A549 (cell line): Measurements from ENCODE around the gene GBA2. TPM values are rescaled to one million over a fixed set of nuclear protein-coding genes. Genes with fewer than 3 reads are reported as not detected.

Source experiments
- ATAC-seq, 2 experiments: fragments of 200-7000 bp in 1 of 2; fragments of >200 bp in 1 of 2; cut with Nextera tagmentation in 1 of 2; cut with Tn5 transposase in 1 of 2; 3 replicates each; pipeline versions ENCODE4 v1.8.0 to v1.9.1; 2018 to 2020; ENCODE audit warnings: mild to moderate bottlenecking in 1 of 2, moderate library complexity in 1 of 2
- CTCF ChIA-PET: fragments of 300-600 bp; sonication (Branson Sonifier 250); formaldehyde crosslinking; extraction: SDS; loops from one replicate; lab custom pipeline; 2021; ENCODE audit warnings: antibody characterized with exemption, inconsistent platforms; lab: Yijun Ruan, JAX
- POLR2A ChIA-PET: fragments of 350-600 bp; formaldehyde crosslinking; extraction: SDS; loops from one replicate; lab custom pipeline; 2021; ENCODE audit warnings: antibody characterized with exemption, inconsistent platforms; lab: Yijun Ruan, JAX
- DNase-seq, 2 experiments: peaks; one replicate each; pipeline versions ENCODE4 v3.0.0 to v3.0.0-alpha.2; 2011 to 2016; ENCODE audit warnings: low read depth in 1 of 2, low spot score in 1 of 2
- FAIRE-seq: peaks from 2 replicates; lab custom pipeline; 2011; peaks lifted over from hg19 to GRCh38; lab: Jason Lieb, UNC
- H3K27ac ChIP-seq, 2 experiments: fragments of >200 bp; sonication (Bioruptor Twin); formaldehyde crosslinking; 3 replicates each; pipeline ENCODE4 v1.5.1; 2016 to 2017
- H3K4me1 ChIP-seq: fragments of >200 bp; sonication (Bioruptor Twin); formaldehyde crosslinking; 3 replicates; pipeline ENCODE4 v1.6.1; 2016
- H3K4me2 ChIP-seq: fragments of >200 bp; sonication (Bioruptor Twin); formaldehyde crosslinking; 3 replicates; pipeline ENCODE4 v1.6.1; 2016
- H3K4me3 ChIP-seq: fragments of >200 bp; sonication (Bioruptor Twin); formaldehyde crosslinking; 3 replicates; pipeline ENCODE4 v1.5.1; 2016
- H3K9me3 ChIP-seq: fragments of >200 bp; sonication (Bioruptor Twin); formaldehyde crosslinking; 3 replicates; pipeline ENCODE4 v1.6.1; 2016
- CBX2 ChIP-seq: fragments of 200-600 bp; sonication (generic); IDR thresholded peaks from 2 replicates; pipeline ENCODE4 v1.6.1; 2016; ENCODE audit warnings: low read depth, mild to moderate bottlenecking, borderline replicate concordance
- CBX8 ChIP-seq: fragments of 200-600 bp; sonication (generic); IDR thresholded peaks from 2 replicates; pipeline ENCODE4 v1.6.1; 2016
- CHD2 ChIP-seq: fragments of 150-350 bp; IDR thresholded peaks from 2 replicates; pipeline ENCODE4 v1.6.1; 2014; ENCODE audit warnings: low read length; ENCODE audit not compliant: partially characterized antibody
- CHD4 ChIP-seq: fragments of 200-600 bp; sonication (generic); IDR thresholded peaks from 2 replicates; pipeline ENCODE4 v1.6.1; 2016; ENCODE audit warnings: antibody characterized with exemption, mild to moderate bottlenecking, borderline replicate concordance
- EHF ChIP-seq: fragments of 250-450 bp; sonication (Bioruptor Pico); IDR thresholded peaks from 2 replicates; pipeline ENCODE4 v1.5.0; 2020; ENCODE audit warnings: mild to moderate bottlenecking
- EHMT2 ChIP-seq: fragments of 200-600 bp; sonication (generic); IDR thresholded peaks from 2 replicates; pipeline ENCODE4 v1.6.1; 2016; ENCODE audit warnings: antibody characterized with exemption, low read depth, mild to moderate bottlenecking, moderate library complexity
- ELK1 ChIP-seq: fragments of 150-350 bp; IDR thresholded peaks from 2 replicates; pipeline ENCODE4 v1.6.1; 2014; ENCODE audit warnings: low read depth, mild to moderate bottlenecking, low read length
- ESRRA ChIP-seq: fragments of 150-350 bp; IDR thresholded peaks from 2 replicates; pipeline ENCODE4 v1.6.1; 2014; ENCODE audit warnings: mild to moderate bottlenecking, low read length, borderline replicate concordance
- FOSL2 ChIP-seq, 2 experiments: fragments of 450-650 bp in 1 of 2; fragments of >200 bp in 1 of 2; sonication (Bioruptor Twin) in 1 of 2; formaldehyde crosslinking; IDR thresholded peaks; 2 replicates each; pipeline versions ENCODE4 v1.5.0 to v1.6.1; 2016 to 2020; ENCODE audit warnings: mild to moderate bottlenecking in 1 of 2, moderate library complexity in 1 of 2
- HEYL ChIP-seq: fragments of 250-450 bp; sonication (Bioruptor Pico); IDR thresholded peaks from 2 replicates; pipeline ENCODE4 v1.8.0; 2021; ENCODE audit warnings: mild to moderate bottlenecking, moderate library complexity
- HOXB13 ChIP-seq: fragments of 250-450 bp; sonication (Bioruptor Pico); IDR thresholded peaks from 2 replicates; pipeline ENCODE4 v1.5.0; 2020; ENCODE audit warnings: low read depth, mild to moderate bottlenecking, moderate library complexity
- KDM1A ChIP-seq: fragments of 200-600 bp; sonication (generic); IDR thresholded peaks from 2 replicates; pipeline ENCODE4 v1.6.1; 2016; ENCODE audit warnings: low read depth, mild to moderate bottlenecking
- MAZ ChIP-seq: fragments of 150-350 bp; IDR thresholded peaks from 2 replicates; pipeline ENCODE4 v1.6.1; 2014; ENCODE audit warnings: antibody characterized with exemption, low read depth, low read length, borderline replicate concordance
- NFE2L2 ChIP-seq: fragments of 150-350 bp; conservative IDR thresholded peaks from 2 replicates; pipeline ENCODE4 v1.6.1; 2014; ENCODE audit warnings: low read length
- PHF8 ChIP-seq: fragments of 200-600 bp; sonication (generic); IDR thresholded peaks from 2 replicates; pipeline ENCODE4 v1.6.1; 2016; ENCODE audit warnings: low read depth, mild to moderate bottlenecking, antibody characterized with exemption, moderate library complexity, borderline replicate concordance
- POLR2A ChIP-seq: IDR thresholded peaks from 2 replicates; pipeline ENCODE4 v1.6.1; 2012; ENCODE audit warnings: mild to moderate bottlenecking, low read length
- RARB ChIP-seq: fragments of 250-450 bp; sonication (Bioruptor Pico); IDR thresholded peaks from 2 replicates; pipeline ENCODE4 v1.8.0; 2021; ENCODE audit warnings: mild to moderate bottlenecking, moderate library complexity
- RCOR1 ChIP-seq: fragments of 150-350 bp; IDR thresholded peaks from 2 replicates; pipeline ENCODE4 v1.6.1; 2014; ENCODE audit warnings: antibody characterized with exemption, low read length, low read depth
- REST ChIP-seq: fragments of 200-600 bp; sonication (generic); IDR thresholded peaks from 2 replicates; pipeline ENCODE4 v1.6.1; 2016; ENCODE audit warnings: antibody characterized with exemption, mild to moderate bottlenecking, moderate library complexity
- RNF2 ChIP-seq: fragments of 200-600 bp; sonication (generic); IDR thresholded peaks from 2 replicates; pipeline ENCODE4 v1.6.1; 2016; ENCODE audit warnings: low read depth, mild to moderate bottlenecking, antibody characterized with exemption, moderate library complexity, borderline replicate concordance
- SREBF2 ChIP-seq: fragments of 450-650 bp; IDR thresholded peaks from 2 replicates; pipeline ENCODE4 v1.6.1; 2014; ENCODE audit warnings: mild to moderate bottlenecking, moderate library complexity
- TP53 ChIP-seq: fragments of 250-450 bp; sonication (Bioruptor Pico); IDR thresholded peaks from 2 replicates; pipeline ENCODE4 v1.5.0; 2021; ENCODE audit warnings: mild to moderate bottlenecking, moderate library complexity
- ZC3H11A ChIP-seq: fragments of 450-650 bp; IDR thresholded peaks from 2 replicates; pipeline ENCODE4 v1.6.1; 2014; ENCODE audit warnings: antibody characterized with exemption, mild to moderate bottlenecking
- ZNF302 ChIP-seq: fragments of 250-450 bp; sonication (Bioruptor Pico); IDR thresholded peaks from 2 replicates; pipeline ENCODE4 v1.9.0; 2021; ENCODE audit warnings: inconsistent platforms, mild to moderate bottlenecking, moderate library complexity
- ZSCAN20 ChIP-seq: fragments of 250-450 bp; sonication (Bioruptor Pico); IDR thresholded peaks from 2 replicates; pipeline ENCODE4 v1.8.0; 2022; ENCODE audit warnings: mild to moderate bottlenecking, moderate library complexity
- WGBS: methylation state at CpG from one replicate; pipeline ENCODE4 v1.1.6; 2017; ENCODE audit errors: missing lambda C conversion rate; 5-methylcytosine and 5-hydroxymethylcytosine counted together
- polyA plus RNA-seq, 4 experiments: library from polyadenylated mRNA; depleted of rRNA in 3 of 4; stranded (reverse); fragments of >200 nt; fragmentation: RNase III in 1 of 4; extraction: RNeasy Plus Mini Kit Qiagen cat#74134 plus additional on column Dnase treatment in 1 of 4; gene quantifications; 2 replicates in 3 of 4; 3 replicates in 1 of 4; pipeline ENCODE4 v1.2.3, GENCODE V29; 2011 to 2017
- TF ChIP-seq, protein P1 (sequence below): IDR thresholded peaks from 2 replicates; pipeline ENCODE4 v1.6.1; 2012

GBA2 gene
- polyA plus RNA-seq, 2 of the 4 experiments (the other 2 are of a cell fraction), result 38.9 to 40.0 TPM

GRCh38 chr9:35712762-35713400 is 36.1 kb downstream of the GBA2 start:
- no peak overlapping the region for H3K4me2 ChIP-seq
- H3K27ac ChIP-seq, result no peak overlapping the region
- 88% methylated on average over 11 of the region's 11 CpGs for WGBS
- POLR2A ChIA-PET, result no interaction called here
- FAIRE-seq, result no peak
- H3K4me1 ChIP-seq, result no peaks in the 10 kb centered on the region
- H3K9me3 ChIP-seq, result no peaks in the 10 kb centered on the region
- peak in 1 of 2 experiments; percentile 43; a peak in 3 of 6 replicates for ATAC-seq
- CTCF ChIA-PET, result interaction anchor here (0.6 to 32.5 kb wide), 11 partner anchors 5 to 109 kb away, joined by 3 to 758 read pairs (median 5); partner anchors contain the start of genes CREB3, TLN1 and TPM2
- TF ChIP-seq CBX2, result no peak
- no peak for TF ChIP-seq PHF8
- no peak for TF ChIP-seq MAZ
- no peak for TF ChIP-seq ELK1
- no peak for TF ChIP-seq SREBF2
- TF ChIP-seq, protein P1, sequence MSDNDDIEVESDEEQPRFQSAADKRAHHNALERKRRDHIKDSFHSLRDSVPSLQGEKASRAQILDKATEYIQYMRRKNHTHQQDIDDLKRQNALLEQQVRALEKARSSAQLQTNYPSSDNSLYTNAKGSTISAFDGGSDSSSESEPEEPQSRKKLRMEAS, result no peak
- TF ChIP-seq EHMT2, result no peak
- TF ChIP-seq RNF2, result no peak
- TF ChIP-seq TP53 (CRISPR knock-in tag), result no peak
- TF ChIP-seq ZNF302 (CRISPR knock-in tag), result no peak
- no peak for TF ChIP-seq CHD4
- no peak for TF ChIP-seq HOXB13
- no peak for TF ChIP-seq POLR2A
- no peak for TF ChIP-seq RCOR1
- no peak for TF ChIP-seq NFE2L2
- no peak for TF ChIP-seq ZSCAN20 (CRISPR knock-in tag)
- DNase-seq, result no peak
- H3K4me3 ChIP-seq, result no peak overlapping the region

DNA sequence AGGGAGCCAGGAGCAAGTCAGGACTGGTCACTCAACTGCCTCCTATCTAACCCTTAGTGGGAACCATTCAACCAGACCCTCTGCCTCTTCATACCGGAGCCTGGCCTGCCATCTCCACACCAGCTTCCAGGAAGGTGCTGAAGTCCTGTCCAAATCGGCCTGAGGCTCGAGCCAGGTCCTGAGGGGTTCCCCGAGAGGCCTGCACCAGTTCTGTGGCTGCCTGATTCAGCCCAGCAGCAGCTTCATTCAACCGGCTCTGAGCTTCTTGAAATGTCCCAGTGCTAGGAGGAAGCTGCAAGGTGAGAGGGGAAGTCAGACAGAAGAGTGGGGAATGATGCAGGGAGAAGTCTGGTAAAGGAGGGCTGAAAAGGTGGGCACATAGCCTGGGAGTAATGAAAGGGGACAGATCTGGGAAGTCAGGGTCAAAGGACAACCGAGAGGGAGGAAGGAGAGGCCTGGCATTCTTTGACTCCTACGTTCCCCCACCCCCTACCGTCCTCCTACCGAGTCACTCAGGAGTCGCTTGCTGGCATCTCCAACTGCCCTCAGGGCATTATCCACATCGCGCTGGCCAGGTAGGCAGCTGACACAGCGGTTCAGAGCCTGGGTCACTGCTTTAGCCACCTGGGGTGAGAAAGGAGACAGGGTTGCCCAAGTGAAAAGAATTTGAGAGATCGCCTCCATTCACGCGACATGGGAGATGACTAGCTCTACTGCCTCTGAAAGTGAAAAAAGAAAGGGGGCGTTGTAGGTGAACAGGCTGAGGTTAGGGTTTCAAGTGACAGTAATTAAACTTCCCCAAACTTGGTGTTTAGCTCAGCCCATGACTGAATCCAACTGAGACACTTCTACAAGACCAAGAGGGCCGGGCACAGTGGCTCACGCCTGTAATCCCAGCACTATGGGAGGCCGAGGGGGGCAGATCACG is 37.3 kb downstream of the GBA2 start:
- POLR2A ChIA-PET, result no interaction called here
- DNase-seq (no peak), ATAC-seq (no peak), FAIRE-seq (no peak)
- CTCF ChIA-PET, result interaction anchor here (0.6 to 32.5 kb wide), 12 partner anchors 6 to 108 kb away, joined by 3 to 758 read pairs (median 5); partner anchors contain the start of genes ARHGEF39, CREB3, TLN1 and TPM2
- H3K9me3 ChIP-seq, result no peaks in the 10 kb centered on the region
- 88% methylated on average over 21 of the region's 21 CpGs for WGBS
- H3K4me3 ChIP-seq, result no peak overlapping the region
- H3K4me1 ChIP-seq, result no peaks in the 10 kb centered on the region
- no peak overlapping the region for H3K4me2 ChIP-seq
- no peak overlapping the region for H3K27ac ChIP-seq
- TF ChIP-seq FOSL2 (IDR thresholded peaks at IDR 0.05) (no peak), FOSL2 (CRISPR knock-in tag; IDR thresholded peaks at IDR 0.05) (no peak), HEYL (CRISPR knock-in tag) (no peak), RARB (CRISPR knock-in tag) (no peak), ZC3H11A (no peak), REST (no peak), MAZ (no peak), EHMT2 (no peak), CBX2 (no peak), EHF (CRISPR knock-in tag) (no peak), CBX8 (no peak), CHD2 (no peak), KDM1A (no peak), HOXB13 (no peak), RCOR1 (no peak), ESRRA (no peak)
